Body of pancreas (tissue), 4 donors: Measurements from ENCODE around the gene SRPK2.

Source experiments
- POLR2A ChIP-seq, 3 donors: fragments of 450-650 bp; IDR thresholded peaks; one replicate each; pipeline ENCODE4 v1.6.1; 2016; ENCODE audit warnings: antibody characterized with exemption in 3 of 3, mild to moderate bottlenecking in 2 of 3
- TF ChIP-seq, protein P1 (sequence below), 7 experiments: fragments of 450-650 bp in 4 of 7; fragments of 200-600 bp in 3 of 7; sonication (generic) in 3 of 7; IDR thresholded peaks; one replicate each; pipeline ENCODE4 v1.5.1; 2016 to 2019; ENCODE audit warnings: antibody characterized with exemption in 7 of 7

- TF ChIP-seq, protein P1, sequence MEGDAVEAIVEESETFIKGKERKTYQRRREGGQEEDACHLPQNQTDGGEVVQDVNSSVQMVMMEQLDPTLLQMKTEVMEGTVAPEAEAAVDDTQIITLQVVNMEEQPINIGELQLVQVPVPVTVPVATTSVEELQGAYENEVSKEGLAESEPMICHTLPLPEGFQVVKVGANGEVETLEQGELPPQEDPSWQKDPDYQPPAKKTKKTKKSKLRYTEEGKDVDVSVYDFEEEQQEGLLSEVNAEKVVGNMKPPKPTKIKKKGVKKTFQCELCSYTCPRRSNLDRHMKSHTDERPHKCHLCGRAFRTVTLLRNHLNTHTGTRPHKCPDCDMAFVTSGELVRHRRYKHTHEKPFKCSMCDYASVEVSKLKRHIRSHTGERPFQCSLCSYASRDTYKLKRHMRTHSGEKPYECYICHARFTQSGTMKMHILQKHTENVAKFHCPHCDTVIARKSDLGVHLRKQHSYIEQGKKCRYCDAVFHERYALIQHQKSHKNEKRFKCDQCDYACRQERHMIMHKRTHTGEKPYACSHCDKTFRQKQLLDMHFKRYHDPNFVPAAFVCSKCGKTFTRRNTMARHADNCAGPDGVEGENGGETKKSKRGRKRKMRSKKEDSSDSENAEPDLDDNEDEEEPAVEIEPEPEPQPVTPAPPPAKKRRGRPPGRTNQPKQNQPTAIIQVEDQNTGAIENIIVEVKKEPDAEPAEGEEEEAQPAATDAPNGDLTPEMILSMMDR (IDR thresholded peaks at IDR 0.05), result no peak
- no peak for TF ChIP-seq POLR2A (IDR thresholded peaks at IDR 0.05)
Observed at GRCh38 chr7:105125745-105126144, 263.0 kb downstream of the SRPK2 start.
